AG04450 (cell line): ENCODE results near the gene MS4A10. TPM values are rescaled to one million over a fixed set of nuclear protein-coding genes. Genes with fewer than 3 reads are reported as not detected.
A peak's percentile ranks its signal among the peaks of the same experiment; 100 is the strongest.
"Not testable (repeated sequence)": the region's sequence is repeated elsewhere in the genome, so short reads cannot be mapped to it uniquely, and the experiment has no call there.

Experiments
- CTCF ChIA-PET: fragments of 300-600, 350-600 bp; formaldehyde crosslinking; extraction: SDS; loops from one replicate; lab custom pipeline; 2022; ENCODE audit warnings: antibody characterized with exemption, inconsistent platforms; lab: Charles Lee
- POLR2A ChIA-PET: fragments of 350-600 bp; formaldehyde crosslinking; extraction: SDS; loops from one replicate; lab custom pipeline; 2021; ENCODE audit warnings: antibody characterized with exemption, inconsistent platforms; lab: Yijun Ruan, JAX
- DNase-seq: peaks from one replicate; pipeline ENCODE4 v3.0.0-alpha.2; 2011; ENCODE audit warnings: low read depth, low spot score
- H3K27ac ChIP-seq: one replicate; pipeline ENCODE4 v1.5.1; 2012; ENCODE audit warnings: low read depth, low read length, control low read depth
- H3K27me3 ChIP-seq: one replicate; pipeline ENCODE4 v1.6.0; 2012; ENCODE audit warnings: low read length; ENCODE audit not compliant: control insufficient read depth, insufficient read depth
- H3K4me3 ChIP-seq: 2 replicates; pipeline ENCODE4 v1.5.1; 2011; ENCODE audit warnings: mild to moderate bottlenecking, low read depth, low read length, control low read depth
- H3K9me3 ChIP-seq: 2 replicates; pipeline ENCODE4 v1.5.1; 2012; ENCODE audit warnings: low read length; ENCODE audit not compliant: control insufficient read depth, insufficient read depth
- polyA plus RNA-seq: library from polyadenylated mRNA; depleted of rRNA; stranded (reverse); fragments of >200 nt; gene quantifications from 2 replicates; pipeline ENCODE4 v1.2.3, GENCODE V29; 2011
- TF ChIP-seq, protein P1 (sequence below): IDR thresholded peaks from 2 replicates; pipeline ENCODE4 v1.5.1; 2011; ENCODE audit warnings: low read depth, low read length, control low read depth, inconsistent platforms

Gene MS4A10
- polyA plus RNA-seq, 1 experiment: not detected

DNA sequence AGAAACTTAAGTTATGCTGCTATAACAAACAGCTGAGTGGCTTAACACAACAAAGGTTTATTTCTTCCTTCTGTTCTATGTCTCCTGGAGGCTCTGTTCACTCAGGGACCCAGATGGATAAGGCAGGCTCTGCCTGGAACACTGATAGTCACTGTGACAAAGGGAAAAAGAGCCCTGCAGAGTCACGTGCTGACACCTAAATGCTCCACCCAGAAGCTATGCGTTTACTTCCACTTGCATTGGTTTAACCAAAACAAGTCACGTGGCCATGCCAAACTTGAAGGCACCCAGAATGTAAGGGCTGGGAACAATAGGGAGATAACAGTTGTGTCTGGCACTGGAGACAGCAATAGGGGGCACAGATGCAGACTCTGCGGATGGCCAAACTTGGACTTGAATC lies 31.8 kb upstream of the MS4A10 start:
- TF ChIP-seq, protein P1, sequence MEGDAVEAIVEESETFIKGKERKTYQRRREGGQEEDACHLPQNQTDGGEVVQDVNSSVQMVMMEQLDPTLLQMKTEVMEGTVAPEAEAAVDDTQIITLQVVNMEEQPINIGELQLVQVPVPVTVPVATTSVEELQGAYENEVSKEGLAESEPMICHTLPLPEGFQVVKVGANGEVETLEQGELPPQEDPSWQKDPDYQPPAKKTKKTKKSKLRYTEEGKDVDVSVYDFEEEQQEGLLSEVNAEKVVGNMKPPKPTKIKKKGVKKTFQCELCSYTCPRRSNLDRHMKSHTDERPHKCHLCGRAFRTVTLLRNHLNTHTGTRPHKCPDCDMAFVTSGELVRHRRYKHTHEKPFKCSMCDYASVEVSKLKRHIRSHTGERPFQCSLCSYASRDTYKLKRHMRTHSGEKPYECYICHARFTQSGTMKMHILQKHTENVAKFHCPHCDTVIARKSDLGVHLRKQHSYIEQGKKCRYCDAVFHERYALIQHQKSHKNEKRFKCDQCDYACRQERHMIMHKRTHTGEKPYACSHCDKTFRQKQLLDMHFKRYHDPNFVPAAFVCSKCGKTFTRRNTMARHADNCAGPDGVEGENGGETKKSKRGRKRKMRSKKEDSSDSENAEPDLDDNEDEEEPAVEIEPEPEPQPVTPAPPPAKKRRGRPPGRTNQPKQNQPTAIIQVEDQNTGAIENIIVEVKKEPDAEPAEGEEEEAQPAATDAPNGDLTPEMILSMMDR: no peak
- CTCF ChIA-PET: interaction anchor here (1.2 kb wide), 1 partner anchor 10 kb away, joined by 4 read pairs; no protein-coding TSS in a partner anchor
- Histone ChIP-seq H3K9me3 (peaks cover 2% of the 10 kb centered on the region; the same call in 1 of the 2 replicates), H3K27ac (no peak overlapping the region), H3K4me3 (no peak overlapping the region), H3K27me3 (no peaks in the 10 kb centered on the region)
- no peak for DNase-seq
- POLR2A ChIA-PET: no interaction called here

DNA sequence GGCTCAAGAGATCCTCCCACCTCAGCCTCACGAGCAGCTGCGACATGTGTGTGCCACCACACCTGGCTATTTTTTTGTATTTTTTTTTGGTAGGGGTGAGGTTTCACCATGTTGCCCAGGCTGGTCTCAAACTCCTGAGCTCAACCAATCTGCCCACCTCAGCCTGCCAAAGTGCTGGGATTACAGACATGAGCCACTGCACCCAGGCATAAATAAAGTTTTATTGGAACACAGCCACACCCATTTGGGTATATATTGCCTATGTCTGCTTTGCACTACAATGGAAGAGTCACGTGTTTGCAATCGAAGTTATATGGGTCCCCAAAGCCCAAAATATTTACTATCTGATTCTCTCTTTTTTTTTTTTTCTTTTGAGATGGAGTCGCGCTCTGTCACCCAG lies 30.2 kb upstream of the MS4A10 start:
- TF ChIP-seq, protein P1: no peak
- ChIA-PET POLR2A (no interaction called here), CTCF (no interaction called here)
- no peaks in the 10 kb centered on the region for H3K9me3 ChIP-seq
- DNase-seq: no peak
- H3K4me3 ChIP-seq: no peak overlapping the region
- no peak overlapping the region for H3K27ac ChIP-seq
- H3K27me3 ChIP-seq: no peaks in the 10 kb centered on the region

DNA sequence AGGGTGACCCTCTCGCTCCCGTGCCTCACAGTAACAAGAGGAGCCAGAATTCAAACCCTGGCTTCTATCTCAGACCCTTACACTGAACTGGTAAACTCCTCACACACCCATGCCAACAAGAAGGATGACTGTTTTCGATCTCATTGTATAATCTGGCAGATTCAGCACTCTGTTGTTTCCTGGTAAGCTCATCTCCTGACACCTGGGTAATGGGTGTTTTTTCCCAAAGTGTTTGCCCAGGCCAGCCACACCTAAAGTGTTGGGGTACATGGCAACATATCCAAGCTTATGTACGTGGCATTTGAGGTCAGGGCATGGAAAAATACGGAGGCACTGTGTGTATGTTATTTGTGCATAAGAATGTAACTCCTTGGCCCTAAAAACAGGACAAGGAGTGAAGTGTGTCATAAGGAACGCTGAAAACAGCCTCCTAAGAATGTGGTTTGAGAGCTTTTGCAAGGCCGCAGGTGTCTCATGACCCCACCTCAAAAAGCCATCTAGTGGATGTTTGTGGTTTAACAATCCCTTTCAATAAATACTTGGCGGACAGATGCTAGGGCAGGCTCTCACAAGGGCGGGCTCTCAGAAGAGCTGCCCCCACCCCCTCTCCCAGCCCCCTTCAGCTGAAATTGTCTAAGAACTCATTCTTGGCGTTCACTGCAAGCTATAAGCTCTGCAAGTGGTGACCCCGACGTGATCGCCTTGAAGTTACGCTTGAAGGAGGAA lies 28.7 kb upstream of the MS4A10 start, which contains the start of gene MS4A15:
TSS of gene MS4A15 (plus strand) at position 561 of the 726 bp plus-strand sequence. CDS start 6,867 bp downstream, outside the sequence.
- POLR2A ChIA-PET: no interaction called here
- CTCF ChIA-PET: interaction anchor here (0.6 to 1.2 kb wide), 4 partner anchors 9 to 20 kb away, joined by 3 to 6 read pairs (median 4); no protein-coding TSS in a partner anchor

DNA sequence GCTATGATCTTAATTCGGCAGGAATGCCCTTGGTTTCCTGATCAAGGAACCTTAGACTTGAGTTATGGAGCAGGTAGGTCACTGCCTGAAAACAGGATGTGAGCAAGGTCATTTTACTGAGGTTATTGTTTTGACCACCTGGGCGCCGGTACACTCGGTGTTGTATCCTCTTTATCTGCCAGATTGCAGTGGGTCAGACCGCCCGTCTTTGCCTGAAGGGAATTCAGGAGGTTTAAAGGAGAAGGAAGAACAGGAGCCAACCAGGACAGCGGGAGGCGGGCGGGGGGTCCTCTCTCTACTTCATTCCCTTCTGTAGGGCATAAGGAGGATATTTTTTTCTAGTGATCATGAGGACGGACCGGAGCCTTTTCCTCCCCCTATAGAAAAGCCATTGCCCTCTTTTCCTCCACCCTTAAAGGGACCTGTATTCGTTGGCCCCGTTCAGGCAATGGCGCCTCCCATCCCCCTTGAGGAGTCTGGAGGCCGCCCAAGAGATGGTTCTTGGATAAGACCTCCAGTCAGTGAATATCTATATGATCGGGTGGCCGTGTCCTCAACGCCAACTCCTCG lies 27.8 kb upstream of the MS4A10 start:
- H3K27ac ChIP-seq: no peak overlapping the region
- no peak for DNase-seq
- H3K27me3 ChIP-seq: no peaks in the 10 kb centered on the region
- ChIA-PET POLR2A (no interaction called here), CTCF (interaction anchor here (0.6 to 1.2 kb wide), 2 partner anchors 12 to 18 kb away, joined by 5 to 6 read pairs; no protein-coding TSS in a partner anchor)
- no peaks in the 10 kb centered on the region for H3K9me3 ChIP-seq
- TF ChIP-seq, protein P1: no peak
- no peak overlapping the region for H3K4me3 ChIP-seq

More for the DNA sequence above, 28.7 kb upstream of the MS4A10 start, which contains the start of gene MS4A15:
- no peaks in the 10 kb centered on the region for H3K9me3 ChIP-seq
- H3K27me3 ChIP-seq: no peaks in the 10 kb centered on the region
- DNase-seq: no peak
- TF ChIP-seq, protein P1: peak; percentile 26; the same call in 1 of the 2 replicates
- H3K27ac ChIP-seq: no peak within 1 kb of the TSS
- no peak within 1 kb of the TSS for H3K4me3 ChIP-seq

DNA sequence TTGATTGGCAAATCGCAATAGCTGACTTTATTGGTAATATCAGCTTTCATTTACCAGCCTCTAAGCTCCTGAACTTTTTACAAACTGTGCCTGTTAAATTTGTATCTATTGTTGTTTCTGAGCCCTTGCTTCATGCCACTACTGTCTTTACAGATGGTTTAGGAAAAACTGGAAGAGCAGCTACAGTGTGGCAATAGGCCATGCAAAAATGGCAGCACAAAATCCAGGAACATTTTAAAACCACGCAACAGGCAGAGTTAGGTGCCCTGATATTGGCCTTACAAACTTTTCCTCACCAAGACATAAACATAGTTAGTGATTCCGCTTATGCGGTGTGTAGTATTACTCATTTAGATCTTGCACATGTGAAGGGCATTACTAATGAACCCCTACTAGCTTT lies 26.5 kb upstream of the MS4A10 start:
- CTCF ChIA-PET: interaction anchor here (0.6 kb wide), 1 partner anchor 15 kb away, joined by 4 read pairs; no protein-coding TSS in a partner anchor
- POLR2A ChIA-PET: not testable (repeated sequence)

DNA sequence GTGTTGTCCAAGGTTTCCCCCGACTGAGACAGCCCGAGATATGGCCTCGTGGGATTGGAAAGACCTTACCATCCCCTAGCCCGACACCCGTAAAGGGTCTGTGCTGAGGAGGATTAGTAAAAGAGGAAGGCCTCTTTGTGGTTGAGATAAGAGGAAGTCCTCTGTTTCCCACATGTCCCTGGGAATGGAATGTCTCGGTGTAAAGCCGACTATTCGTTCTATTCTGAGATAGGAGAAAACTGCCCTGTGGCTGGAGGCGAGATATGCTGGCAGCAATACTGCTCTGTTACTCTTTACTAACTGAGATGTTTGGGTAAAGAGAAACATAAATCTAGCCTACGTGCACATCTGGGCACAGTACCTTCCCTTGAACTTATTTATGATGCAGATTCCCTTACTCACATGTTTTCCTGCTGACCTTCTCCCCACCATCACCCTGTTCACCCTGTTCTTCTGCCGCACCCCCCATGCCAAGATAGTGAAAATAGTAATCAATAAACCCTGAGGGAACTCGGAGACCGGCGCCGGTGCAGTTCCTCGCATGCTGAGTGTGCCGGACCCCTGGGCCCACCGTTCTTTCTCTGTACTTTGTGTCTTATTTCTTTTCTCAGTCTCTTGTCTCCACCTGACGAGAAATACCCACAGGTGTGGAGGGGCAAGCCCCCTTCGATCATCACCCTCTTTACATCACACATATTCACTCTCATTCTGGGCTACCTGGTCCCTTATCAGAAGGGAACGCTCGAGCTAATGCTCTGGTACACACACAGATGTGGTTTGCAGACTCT lies 25.5 kb upstream of the MS4A10 start:
- H3K27me3 ChIP-seq, H3K27ac ChIP-seq, DNase-seq, H3K4me3 ChIP-seq, POLR2A ChIA-PET, H3K9me3 ChIP-seq, CTCF ChIA-PET: not testable (repeated sequence)

More for the DNA sequence above, 26.5 kb upstream of the MS4A10 start:
- DNase-seq, H3K27ac ChIP-seq, H3K27me3 ChIP-seq, H3K9me3 ChIP-seq, H3K4me3 ChIP-seq: not testable (repeated sequence)
